GM12864 (cell line): ENCODE data around the gene ZBTB17.
"Not testable (repeated sequence)": the region's sequence is repeated elsewhere in the genome, so short reads cannot be mapped to it uniquely, and the experiment has no call there.

Source experiments
- DNase-seq: peaks from one replicate; pipeline ENCODE4 v3.0.0-alpha.2; 2011; ENCODE audit warnings: low read depth
- H3K4me3 ChIP-seq: 2 replicates; pipeline ENCODE4 v1.5.1; 2011; ENCODE audit warnings: mild to moderate bottlenecking, low read depth, low read length, control low read depth
- CTCF ChIP-seq: IDR thresholded peaks from 2 replicates; pipeline ENCODE4 v1.5.1; 2011; ENCODE audit warnings: low read depth, mild to moderate bottlenecking, moderate library complexity, low read length, control low read depth, inconsistent platforms; ENCODE audit errors: missing control alignments

Gene ZBTB17

GRCh38 chr1:15975805-15976680 lies at the start of gene ZBTB17:
TSS of gene ZBTB17 (minus strand) at chr1:15976101. CDS start at chr1:15948495, 27,606 bp downstream.
- DNase-seq, result peak; percentile 84
- peak within 1 kb of the TSS; percentile 78 for H3K4me3 ChIP-seq
- no peak for TF ChIP-seq CTCF

- H3K4me3 ChIP-seq, result no peak overlapping the region
- no peak for DNase-seq
- TF ChIP-seq CTCF, result no peak
These were observed 47.3 kb upstream of the ZBTB17 start for GRCh38 chr1:16023050-16023653.

GRCh38 chr1:16022393-16022792 lies 46.5 kb upstream of the ZBTB17 start:
- TF ChIP-seq CTCF, result no peak
- no peak overlapping the region for H3K4me3 ChIP-seq
- DNase-seq, result no peak

- TF ChIP-seq CTCF, result no peak
- H3K4me3 ChIP-seq, result no peak within 1 kb of the TSS
- no peak for DNase-seq
These were observed 45.8 kb upstream of the ZBTB17 start, which contains the start of gene CLCNKA for GRCh38 chr1:16021681-16022080. TSS of gene CLCNKA (plus strand) at chr1:16022036. CDS start at chr1:16022620, 584 bp downstream.

- DNase-seq, H3K4me3 ChIP-seq: not testable (repeated sequence)
These were observed 45.0 kb upstream of the ZBTB17 start for GRCh38 chr1:16020878-16021277.

- no peak for TF ChIP-seq CTCF
- H3K4me3 ChIP-seq, result no peak overlapping the region
- DNase-seq, result no peak
These were observed 44.4 kb upstream of the ZBTB17 start for GRCh38 chr1:16020325-16020724.

- TF ChIP-seq CTCF, result no peak
- no peak for DNase-seq
These were observed 43.9 kb upstream of the ZBTB17 start for GRCh38 chr1:16019644-16020277.

More at GRCh38 chr1:16019644-16020277, 43.9 kb upstream of the ZBTB17 start:
- H3K4me3 ChIP-seq, result no peak overlapping the region
